Forelimb muscle (tissue), 1 donor: ENCODE results near the gene TAB3. TPM values are rescaled to one million over a fixed set of nuclear protein-coding genes. Genes with fewer than 3 reads are reported as not detected.

ENCODE experiments used
- polyA plus RNA-seq: library from polyadenylated mRNA; unstranded; fragments of 120-200 nt; gene quantifications from one replicate; pipeline ENCODE4 v1.2.1, GENCODE V29; 2013; ENCODE audit not compliant: insufficient read length

TAB3 gene
- polyA plus RNA-seq, 1 donor: 12.1 TPM

Other genes starting within 250 kb of the TAB3 start
- gene GK, start 235.8 kb downstream of the TAB3 start, polyA plus RNA-seq: 3.9 TPM
- gene FTHL17, start 182.8 kb upstream of the TAB3 start, polyA plus RNA-seq: not detected